ENCODE data around the gene KIF7. TPM values are rescaled to one million over a fixed set of nuclear protein-coding genes. Genes with fewer than 3 reads are reported as not detected.

The KIF7 gene
- total RNA-seq, 1 experiment from 2014 or later: 1.4 TPM

- H3K27ac Mint-ChIP-seq (ENCODE audit: unreplicated experiment): no peak overlapping the region
- no peaks in the 10 kb centered on the region for H3K9me3 Mint-ChIP-seq (ENCODE audit: low read depth, unreplicated experiment)
- no TSS peak for BruUV-seq (replicated peaks)
- intact Hi-C loops (cut with micrococcal nuclease; ENCODE audit: unreplicated experiment): no loop called here
- H3K27me3 Mint-ChIP-seq (ENCODE audit: unreplicated experiment): no peaks in the 10 kb centered on the region
- CTCF ChIA-PET: no interaction called here
- no peak overlapping the region for H3K4me3 Mint-ChIP-seq (ENCODE audit: low read depth, unreplicated experiment)
- TF ChIP-seq, protein P1, sequence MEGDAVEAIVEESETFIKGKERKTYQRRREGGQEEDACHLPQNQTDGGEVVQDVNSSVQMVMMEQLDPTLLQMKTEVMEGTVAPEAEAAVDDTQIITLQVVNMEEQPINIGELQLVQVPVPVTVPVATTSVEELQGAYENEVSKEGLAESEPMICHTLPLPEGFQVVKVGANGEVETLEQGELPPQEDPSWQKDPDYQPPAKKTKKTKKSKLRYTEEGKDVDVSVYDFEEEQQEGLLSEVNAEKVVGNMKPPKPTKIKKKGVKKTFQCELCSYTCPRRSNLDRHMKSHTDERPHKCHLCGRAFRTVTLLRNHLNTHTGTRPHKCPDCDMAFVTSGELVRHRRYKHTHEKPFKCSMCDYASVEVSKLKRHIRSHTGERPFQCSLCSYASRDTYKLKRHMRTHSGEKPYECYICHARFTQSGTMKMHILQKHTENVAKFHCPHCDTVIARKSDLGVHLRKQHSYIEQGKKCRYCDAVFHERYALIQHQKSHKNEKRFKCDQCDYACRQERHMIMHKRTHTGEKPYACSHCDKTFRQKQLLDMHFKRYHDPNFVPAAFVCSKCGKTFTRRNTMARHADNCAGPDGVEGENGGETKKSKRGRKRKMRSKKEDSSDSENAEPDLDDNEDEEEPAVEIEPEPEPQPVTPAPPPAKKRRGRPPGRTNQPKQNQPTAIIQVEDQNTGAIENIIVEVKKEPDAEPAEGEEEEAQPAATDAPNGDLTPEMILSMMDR (IDR thresholded peaks at IDR 0.05; ENCODE audit: unreplicated experiment): no peak
- no peak for DNase-seq
- peaks cover 55% of the 10 kb centered on the region for H3K36me3 Mint-ChIP-seq (ENCODE audit: insufficient read depth, unreplicated experiment)
- H3K4me1 Mint-ChIP-seq (ENCODE audit: low read depth, unreplicated experiment): no peaks in the 10 kb centered on the region
Measured at GRCh38 chr15:89628301-89628700, 27.0 kb downstream of the KIF7 start.

GRCh38 chr15:89627256-89627970 is 27.9 kb downstream of the KIF7 start:
- peaks cover 64% of the 10 kb centered on the region for H3K36me3 Mint-ChIP-seq (ENCODE audit: insufficient read depth, unreplicated experiment)

GRCh38 chr15:89625716-89626115 is 29.6 kb downstream of the KIF7 start:
- no peak overlapping the region for H3K4me3 Mint-ChIP-seq (ENCODE audit: low read depth, unreplicated experiment)
- no peaks in the 10 kb centered on the region for H3K27me3 Mint-ChIP-seq (ENCODE audit: unreplicated experiment)
- H3K4me1 Mint-ChIP-seq (ENCODE audit: low read depth, unreplicated experiment): no peaks in the 10 kb centered on the region
- peaks cover 70% of the 10 kb centered on the region for H3K36me3 Mint-ChIP-seq (ENCODE audit: insufficient read depth, unreplicated experiment)
- no peak overlapping the region for H3K27ac Mint-ChIP-seq (ENCODE audit: unreplicated experiment)
- intact Hi-C loops (cut with micrococcal nuclease; ENCODE audit: unreplicated experiment): no loop called here
- DNase-seq: no peak
- no peaks in the 10 kb centered on the region for H3K9me3 Mint-ChIP-seq (ENCODE audit: low read depth, unreplicated experiment)
- TF ChIP-seq, protein P1 (IDR thresholded peaks at IDR 0.05; ENCODE audit: unreplicated experiment): no peak
- CTCF ChIA-PET: no interaction called here
- no TSS peak for BruUV-seq (replicated peaks)

More at GRCh38 chr15:89627256-89627970, 27.9 kb downstream of the KIF7 start:
- no peak for DNase-seq
- TF ChIP-seq, protein P1 (IDR thresholded peaks at IDR 0.05; ENCODE audit: unreplicated experiment): no peak
- intact Hi-C loops (cut with micrococcal nuclease; ENCODE audit: unreplicated experiment): no loop called here
- H3K4me3 Mint-ChIP-seq (ENCODE audit: low read depth, unreplicated experiment): no peak overlapping the region
- no peaks in the 10 kb centered on the region for H3K4me1 Mint-ChIP-seq (ENCODE audit: low read depth, unreplicated experiment)
- no peaks in the 10 kb centered on the region for H3K27me3 Mint-ChIP-seq (ENCODE audit: unreplicated experiment)
- BruUV-seq (replicated peaks): no TSS peak
- no peaks in the 10 kb centered on the region for H3K9me3 Mint-ChIP-seq (ENCODE audit: low read depth, unreplicated experiment)
- CTCF ChIA-PET: no interaction called here
- H3K27ac Mint-ChIP-seq (ENCODE audit: unreplicated experiment): no peak overlapping the region

DNA sequence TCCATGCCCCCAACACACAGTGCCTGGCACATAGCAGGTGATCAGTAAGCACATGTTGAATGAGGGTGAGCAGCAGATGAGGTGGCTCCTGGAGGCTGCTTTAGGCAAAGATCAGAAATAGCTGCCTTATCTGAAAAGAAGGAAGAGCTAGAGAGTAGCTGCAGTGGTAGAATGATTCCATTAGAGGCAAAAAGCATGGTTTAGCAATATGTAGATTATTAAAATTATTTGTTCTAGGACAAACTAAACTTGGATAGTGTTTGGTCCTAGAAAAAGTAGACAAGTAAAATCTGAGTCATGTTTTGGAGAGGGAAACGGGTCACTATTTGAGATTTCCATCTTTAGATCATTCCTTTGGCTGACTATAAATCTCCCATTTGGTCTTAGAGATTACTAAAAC is 32.1 kb downstream of the KIF7 start:
- Mint-ChIP-seq H3K9me3 (ENCODE audit: low read depth, unreplicated experiment) (no peaks in the 10 kb centered on the region), H3K27ac (ENCODE audit: unreplicated experiment) (no peak overlapping the region), H3K27me3 (ENCODE audit: unreplicated experiment) (no peaks in the 10 kb centered on the region), H3K4me3 (ENCODE audit: low read depth, unreplicated experiment) (no peak overlapping the region), H3K4me1 (ENCODE audit: low read depth, unreplicated experiment) (no peaks in the 10 kb centered on the region), H3K36me3 (ENCODE audit: insufficient read depth, unreplicated experiment) (peaks cover 66% of the 10 kb centered on the region)
- no TSS peak for BruUV-seq (replicated peaks)
- intact Hi-C loops (cut with micrococcal nuclease; ENCODE audit: unreplicated experiment): no loop called here
- CTCF ChIA-PET: no interaction called here
- TF ChIP-seq, protein P1 (IDR thresholded peaks at IDR 0.05; ENCODE audit: unreplicated experiment): no peak
- DNase-seq: no peak
